ENCODE results near the gene CDC25A.
A peak's percentile ranks its signal among the peaks of the same experiment; 100 is the strongest.

Gene CDC25A

DNA sequence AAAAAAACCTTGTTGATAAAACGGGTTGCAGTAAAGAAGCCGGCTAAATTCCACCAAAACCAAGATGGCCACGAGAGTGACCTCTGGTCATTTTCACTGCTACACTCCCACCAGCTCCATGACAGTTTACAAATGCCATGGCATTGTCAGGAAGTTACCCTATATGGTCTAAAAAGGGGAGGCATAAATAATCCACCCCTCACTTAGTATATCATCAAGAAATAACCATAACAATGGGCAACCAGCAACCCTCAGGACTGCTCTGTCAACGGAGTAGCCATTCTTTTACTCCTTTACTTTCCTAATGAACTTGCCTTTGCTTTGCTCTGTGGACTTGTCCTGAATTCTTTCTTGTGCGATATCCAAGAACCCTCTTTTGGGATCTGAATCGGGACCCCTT is 14.4 kb upstream of the CDC25A start:
- TF ChIP-seq, protein P1, sequence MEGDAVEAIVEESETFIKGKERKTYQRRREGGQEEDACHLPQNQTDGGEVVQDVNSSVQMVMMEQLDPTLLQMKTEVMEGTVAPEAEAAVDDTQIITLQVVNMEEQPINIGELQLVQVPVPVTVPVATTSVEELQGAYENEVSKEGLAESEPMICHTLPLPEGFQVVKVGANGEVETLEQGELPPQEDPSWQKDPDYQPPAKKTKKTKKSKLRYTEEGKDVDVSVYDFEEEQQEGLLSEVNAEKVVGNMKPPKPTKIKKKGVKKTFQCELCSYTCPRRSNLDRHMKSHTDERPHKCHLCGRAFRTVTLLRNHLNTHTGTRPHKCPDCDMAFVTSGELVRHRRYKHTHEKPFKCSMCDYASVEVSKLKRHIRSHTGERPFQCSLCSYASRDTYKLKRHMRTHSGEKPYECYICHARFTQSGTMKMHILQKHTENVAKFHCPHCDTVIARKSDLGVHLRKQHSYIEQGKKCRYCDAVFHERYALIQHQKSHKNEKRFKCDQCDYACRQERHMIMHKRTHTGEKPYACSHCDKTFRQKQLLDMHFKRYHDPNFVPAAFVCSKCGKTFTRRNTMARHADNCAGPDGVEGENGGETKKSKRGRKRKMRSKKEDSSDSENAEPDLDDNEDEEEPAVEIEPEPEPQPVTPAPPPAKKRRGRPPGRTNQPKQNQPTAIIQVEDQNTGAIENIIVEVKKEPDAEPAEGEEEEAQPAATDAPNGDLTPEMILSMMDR (IDR thresholded peaks at IDR 0.05; ENCODE audit: insufficient read depth, low read depth, low read length, missing control alignments) = no peak
- DNase-seq (ENCODE audit: low read depth) = no peak
- no peak overlapping the region for H3K4me3 ChIP-seq (ENCODE audit: low read depth, low read length)

DNA sequence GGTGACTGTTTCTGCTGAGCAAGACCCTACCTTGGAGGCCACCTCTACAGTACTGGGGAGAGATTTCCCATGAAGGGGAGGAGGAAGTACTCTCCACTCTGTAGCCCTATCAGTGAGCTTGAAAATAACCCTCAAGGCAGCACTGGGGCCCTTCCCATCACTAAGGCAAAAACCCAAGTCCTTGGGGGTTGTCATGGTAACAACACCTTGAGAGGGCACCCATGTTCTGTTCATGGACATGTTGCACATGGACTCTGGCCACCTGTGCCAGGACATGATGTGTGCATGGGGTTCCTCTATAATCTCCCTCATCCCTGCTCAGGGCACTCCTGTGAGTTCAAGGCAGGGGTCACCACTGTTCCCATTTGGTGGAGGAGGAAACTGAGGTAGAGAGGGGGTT is 10.9 kb upstream of the CDC25A start:
- DNase-seq (ENCODE audit: low read depth) = no peak
- TF ChIP-seq, protein P1 (IDR thresholded peaks at IDR 0.05; ENCODE audit: insufficient read depth, low read depth, low read length, missing control alignments) = no peak
- no peak overlapping the region for H3K4me3 ChIP-seq (ENCODE audit: low read depth, low read length)

DNA sequence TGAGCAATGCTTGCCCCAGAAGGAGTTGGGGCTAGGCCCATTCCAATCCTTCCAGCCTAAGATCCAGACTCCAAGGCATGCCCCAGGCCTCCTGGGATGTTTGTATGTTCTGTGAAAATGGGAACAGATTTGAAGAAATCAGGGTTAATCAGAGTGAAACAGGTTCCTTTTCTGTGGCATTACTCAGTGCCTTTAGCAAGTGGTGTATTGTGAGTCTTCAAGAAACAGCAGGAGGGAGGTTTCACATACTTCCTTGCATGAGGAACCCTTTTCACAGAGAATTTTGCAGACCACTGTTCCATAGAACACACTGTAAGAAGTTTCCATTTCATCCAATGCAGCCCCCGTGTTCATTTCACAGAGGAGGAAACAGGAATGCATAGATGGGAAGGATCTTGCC is 8.4 kb upstream of the CDC25A start:
- DNase-seq (ENCODE audit: low read depth) = no peak
- no peak overlapping the region for H3K4me3 ChIP-seq (ENCODE audit: low read depth, low read length)
- TF ChIP-seq, protein P1 (IDR thresholded peaks at IDR 0.05; ENCODE audit: insufficient read depth, low read depth, low read length, missing control alignments) = no peak

DNA sequence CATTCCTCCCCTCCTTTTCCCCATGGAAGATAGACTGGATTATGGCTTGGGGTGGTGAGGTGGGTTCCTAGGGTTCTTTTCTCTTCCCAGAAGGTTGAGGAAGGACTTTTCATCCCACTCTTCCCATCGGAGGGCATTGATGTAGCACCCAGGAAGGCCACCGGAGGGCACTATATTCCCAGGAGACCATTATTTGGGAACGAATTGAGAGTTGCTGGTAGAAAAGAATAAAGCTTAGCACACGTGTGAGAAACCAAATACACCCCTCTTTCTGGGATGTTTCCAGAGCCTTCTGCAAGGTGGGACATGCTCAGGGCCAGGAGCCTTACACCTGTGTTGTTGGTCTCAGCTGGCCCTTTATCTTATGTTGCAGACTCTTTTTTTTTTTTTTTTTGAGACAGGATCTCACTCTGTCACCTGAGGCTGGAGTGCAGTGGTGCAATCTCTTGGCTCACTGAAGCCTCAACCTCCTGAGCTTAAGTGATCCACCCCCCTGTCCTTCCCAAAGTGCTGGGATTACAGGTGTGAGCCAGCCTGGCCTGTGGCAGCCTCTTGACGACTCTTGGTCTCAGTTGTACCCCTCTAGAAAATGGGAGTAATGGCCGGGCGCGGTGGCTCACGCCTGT is 6.3 kb upstream of the CDC25A start:
- peak; percentile 41 for DNase-seq (ENCODE audit: low read depth)

DNA sequence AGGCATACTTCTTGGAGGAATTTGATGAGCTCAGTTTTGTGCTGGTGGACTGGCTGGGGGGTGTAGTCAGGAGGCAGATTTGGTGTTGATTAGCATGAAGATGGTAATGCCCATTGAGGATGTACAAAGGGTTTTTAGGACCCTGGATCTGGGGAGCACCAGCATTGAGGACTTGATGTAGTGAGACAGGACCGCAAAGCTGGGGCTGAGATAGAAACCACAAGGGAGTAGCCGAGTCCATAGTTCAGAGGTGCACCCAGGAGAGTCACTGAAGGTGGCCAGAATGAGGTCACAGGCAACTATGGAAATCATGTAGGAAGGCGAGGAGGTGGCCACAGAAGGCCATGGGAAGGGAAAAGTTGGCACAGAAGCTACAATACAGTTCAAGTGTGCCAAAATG is 2.7 kb upstream of the CDC25A start:
- DNase-seq (ENCODE audit: low read depth) = no peak
- H3K4me3 ChIP-seq (ENCODE audit: low read depth, low read length) = no peak overlapping the region
- TF ChIP-seq, protein P1 (IDR thresholded peaks at IDR 0.05; ENCODE audit: insufficient read depth, low read depth, low read length, missing control alignments) = no peak

More for the DNA sequence above, 6.3 kb upstream of the CDC25A start:
- no peak overlapping the region for H3K4me3 ChIP-seq (ENCODE audit: low read depth, low read length)
- TF ChIP-seq, protein P1 (IDR thresholded peaks at IDR 0.05; ENCODE audit: insufficient read depth, low read depth, low read length, missing control alignments) = peak; percentile 78

DNA sequence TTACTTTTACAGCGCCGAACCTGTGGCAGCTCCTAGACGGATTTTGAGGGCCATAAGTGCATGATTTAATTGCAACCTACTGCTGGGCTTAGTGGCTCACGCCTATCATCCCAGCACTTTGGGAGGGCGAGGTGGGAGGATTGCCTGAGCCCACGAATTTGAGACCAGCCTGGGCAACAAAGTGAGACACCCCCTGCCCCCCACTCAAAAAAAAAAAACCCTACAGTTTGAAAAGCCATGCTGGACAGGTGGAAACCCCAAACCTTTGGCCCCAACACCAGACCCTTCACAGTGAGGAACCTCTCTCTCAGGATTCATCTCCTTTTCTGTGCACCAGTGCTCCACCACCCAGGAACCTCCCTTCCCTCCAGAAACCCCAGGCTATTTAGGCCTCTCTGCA is 1.1 kb upstream of the CDC25A start:
- TF ChIP-seq, protein P1 (IDR thresholded peaks at IDR 0.05; ENCODE audit: insufficient read depth, low read depth, low read length, missing control alignments) = no peak
- no peak for DNase-seq (ENCODE audit: low read depth)
- no peak overlapping the region for H3K4me3 ChIP-seq (ENCODE audit: low read depth, low read length)

Data from GM12865 (cell line).